Bone marrow (tissue), 2 donors: ENCODE measurements around the gene SGTB.
"Not testable (repeated sequence)": the region's sequence is repeated elsewhere in the genome, so short reads cannot be mapped to it uniquely, and the experiment has no call there.

Source experiments
- DNase-seq, 2 donors: peaks; one replicate each; lab custom pipeline; 2025; lab: John Stamatoyannopoulos, UW

SGTB gene

DNA sequence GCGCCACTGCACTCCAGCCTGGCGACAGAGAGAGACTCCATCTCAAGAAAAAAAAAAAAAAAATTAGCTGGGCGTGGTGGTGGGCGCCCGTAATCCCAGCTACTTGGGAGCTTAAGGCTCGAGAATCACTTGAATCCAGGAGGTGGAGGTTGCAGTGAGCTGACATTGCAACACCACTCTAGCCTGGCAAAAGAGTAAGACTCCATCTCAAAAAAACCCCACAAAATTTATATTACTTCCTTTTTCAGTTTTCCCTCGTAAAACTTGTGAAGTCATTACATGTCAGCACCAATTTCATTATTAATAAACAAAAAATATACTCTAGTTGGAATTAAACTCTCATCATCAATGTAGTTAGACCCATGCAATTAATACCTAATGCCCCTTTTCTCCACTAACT is 53.2 kb downstream of the SGTB start:
- no peak for DNase-seq

DNA sequence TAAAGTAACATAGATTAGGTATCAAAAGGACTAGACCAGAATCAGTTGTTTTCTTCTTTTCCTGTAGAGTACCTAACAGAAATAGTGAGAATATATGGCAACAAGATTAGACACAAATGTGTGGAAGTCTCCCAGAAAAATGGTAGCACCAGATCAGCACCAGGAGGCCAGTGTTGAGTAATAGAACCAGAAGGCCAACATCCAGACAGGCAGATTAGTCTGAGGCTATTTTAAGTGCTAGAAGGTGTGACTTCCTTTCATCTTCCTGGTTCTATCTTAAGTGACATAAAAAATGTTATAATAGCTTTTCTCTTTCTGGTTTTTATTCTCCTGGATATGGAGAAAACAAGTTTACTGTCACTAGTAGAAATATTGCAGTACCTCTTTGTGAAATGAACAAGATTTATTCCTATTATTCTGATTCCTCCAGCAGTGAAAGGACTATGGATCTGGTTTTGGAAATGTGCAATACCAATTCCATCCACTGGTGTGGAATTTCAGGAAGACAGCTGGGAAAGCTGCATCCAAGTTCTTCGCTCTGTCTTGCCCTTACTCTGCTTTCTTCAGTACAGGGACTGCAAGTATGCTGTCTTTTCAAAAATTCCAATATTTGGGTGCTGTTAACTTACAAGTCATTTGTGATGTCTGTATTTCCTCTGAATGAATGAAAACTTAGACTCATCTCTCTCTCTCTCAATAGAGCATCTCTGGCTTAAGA is 57.9 kb downstream of the SGTB start:
- no peak for DNase-seq

GRCh38 chr5:65654713-65655112 is 67.2 kb downstream of the SGTB start:
- no peak for DNase-seq

GRCh38 chr5:65651144-65651543 is 70.8 kb downstream of the SGTB start:
- no peak for DNase-seq

DNA sequence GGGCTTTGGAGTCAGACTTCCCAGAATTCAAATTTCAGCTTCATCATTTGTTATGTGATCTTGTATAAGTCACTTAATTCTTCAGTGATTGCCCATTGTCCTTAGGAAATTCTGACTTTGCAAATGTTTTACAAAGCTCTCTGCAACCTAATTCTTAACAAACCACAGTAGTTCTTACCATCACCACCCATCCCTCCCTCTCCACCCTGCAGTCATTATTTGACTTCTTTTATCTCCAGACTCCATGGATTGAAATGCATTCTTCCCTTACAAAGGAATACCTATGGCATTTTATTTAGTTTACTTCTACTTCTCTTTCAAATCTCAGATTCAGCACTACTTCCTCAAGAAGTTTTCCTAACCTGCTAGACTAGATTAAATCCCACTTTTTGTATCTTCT is 74.0 kb downstream of the SGTB start:
- DNase-seq = no peak

DNA sequence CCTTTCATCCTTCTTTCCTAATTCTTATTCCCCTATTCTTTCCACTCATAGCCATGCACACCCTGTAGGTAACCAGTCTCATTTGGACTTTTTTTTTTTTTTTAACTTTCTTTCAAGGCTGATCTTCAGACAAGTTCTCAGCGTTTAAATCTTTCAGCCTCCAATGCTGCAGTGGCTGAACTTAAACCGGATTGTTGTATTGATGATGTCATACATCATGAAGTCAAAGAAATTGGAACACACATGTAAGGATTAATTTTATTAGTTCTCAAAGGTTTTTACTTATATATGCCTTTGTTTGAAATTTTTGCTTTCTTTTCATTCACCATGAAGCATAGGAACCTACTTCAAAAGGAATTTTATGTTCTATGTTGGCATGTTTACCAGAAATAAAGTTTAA is 75.0 kb downstream of the SGTB start:
- DNase-seq = no peak

DNA sequence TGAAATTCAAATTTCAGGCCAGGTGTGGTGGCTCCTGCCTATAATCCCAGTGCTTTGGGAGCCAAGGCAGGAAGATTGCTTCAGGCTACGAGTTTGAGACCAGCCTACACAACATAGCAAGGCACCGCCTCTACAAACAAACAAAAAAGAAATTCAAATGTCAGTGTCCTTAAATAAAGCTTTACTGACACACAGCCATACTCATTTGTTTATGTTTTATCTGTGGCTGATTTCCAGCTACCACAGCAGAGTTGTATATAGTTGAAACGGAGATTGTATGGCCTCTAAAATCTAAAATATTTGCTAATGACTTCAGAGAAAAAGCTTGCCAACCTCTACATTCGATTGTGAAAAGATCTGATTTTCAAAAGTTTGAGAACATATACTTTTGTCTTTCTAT is 81.7 kb downstream of the SGTB start:
- DNase-seq = no peak

DNA sequence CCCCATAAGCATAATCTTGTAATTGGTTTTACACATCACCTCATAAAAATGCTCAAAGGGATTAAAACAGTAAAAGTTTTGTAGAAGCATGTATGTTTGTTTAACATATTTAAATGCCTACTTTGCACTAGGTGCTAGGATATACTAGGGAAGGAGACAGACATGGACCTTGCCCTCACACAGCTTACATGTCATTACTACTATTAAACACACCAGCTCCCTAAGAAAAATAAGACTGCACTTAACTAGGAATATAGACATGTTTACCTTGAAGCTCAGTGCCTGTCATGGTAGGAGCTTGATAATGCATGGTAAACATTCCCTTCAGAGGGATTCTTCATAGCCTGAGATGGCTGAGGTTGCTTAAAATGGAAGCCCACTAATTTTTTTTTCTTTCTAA is 90.9 kb downstream of the SGTB start:
- no peak for DNase-seq

GRCh38 chr5:65625743-65626142 is 96.2 kb downstream of the SGTB start:
- DNase-seq = no peak

GRCh38 chr5:65624571-65625555 is 97.0 kb downstream of the SGTB start, which contains the start of the genes SHLD3 and TRAPPC13:
Gene SHLD3, plus strand, starts transcription at chr5:65625027. Its CDS starts 4,561 bp downstream, at chr5:65629588.
Gene TRAPPC13, plus strand, starts transcription at chr5:65625027. Its CDS starts 34 bp downstream, at chr5:65625061.
- peak; percentile 47 to 93 for DNase-seq

DNA sequence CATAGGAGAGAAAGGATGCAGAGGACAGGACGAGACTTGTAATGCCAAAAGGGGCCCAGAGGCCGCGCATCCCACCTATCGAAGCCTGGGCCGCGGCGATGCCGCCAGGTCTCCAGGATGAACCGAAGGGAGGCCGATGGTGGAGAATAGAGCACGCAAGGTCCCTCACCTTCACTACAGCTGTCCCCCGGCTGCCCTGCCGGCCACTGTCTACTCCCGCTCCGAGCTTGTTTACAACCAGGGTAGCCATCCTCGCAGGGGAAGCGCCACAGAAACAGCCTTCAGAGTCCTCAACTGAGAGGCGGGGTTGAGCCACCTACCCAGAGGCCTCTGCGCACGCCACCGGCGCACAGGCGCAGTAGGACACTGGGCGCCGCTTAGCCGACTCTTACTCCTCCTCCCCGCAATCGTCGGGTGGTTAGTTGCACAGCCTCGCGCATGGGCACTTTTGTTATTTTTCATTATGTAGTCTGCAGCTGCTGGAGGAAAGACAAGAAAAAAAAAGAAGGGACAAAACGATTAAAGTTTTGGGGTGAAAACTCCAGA is 97.8 kb downstream of the SGTB start, which contains the start of gene TRIM23:
TRIM23 (minus strand) TSS at position 309 of the 546 bp plus-strand sequence; CDS start at position 250, 59 bp downstream.
- DNase-seq = peak; percentile 92 to 93

GRCh38 chr5:65623482-65623881 is 98.4 kb downstream of the SGTB start:
- DNase-seq = no peak

DNA sequence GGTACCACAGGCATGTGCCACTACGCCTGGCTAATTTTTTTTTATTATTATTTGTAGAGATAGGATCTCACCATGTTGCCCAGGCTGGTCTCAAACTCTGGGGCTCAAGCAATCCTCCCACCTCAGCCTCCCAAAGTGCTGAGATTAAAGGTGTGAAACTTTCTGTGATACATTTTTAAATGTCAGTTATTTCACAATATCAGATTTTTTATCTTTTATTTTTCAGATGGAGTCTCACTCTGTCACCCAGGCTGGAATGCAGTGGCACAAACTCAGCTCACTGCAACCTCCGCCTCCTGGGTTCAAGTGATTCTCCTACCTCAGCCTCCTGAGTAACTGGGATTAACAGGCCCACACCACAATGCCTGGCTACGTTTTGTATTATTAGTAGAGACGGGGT is 99.9 kb downstream of the SGTB start:
- DNase-seq = not testable (repeated sequence)

DNA sequence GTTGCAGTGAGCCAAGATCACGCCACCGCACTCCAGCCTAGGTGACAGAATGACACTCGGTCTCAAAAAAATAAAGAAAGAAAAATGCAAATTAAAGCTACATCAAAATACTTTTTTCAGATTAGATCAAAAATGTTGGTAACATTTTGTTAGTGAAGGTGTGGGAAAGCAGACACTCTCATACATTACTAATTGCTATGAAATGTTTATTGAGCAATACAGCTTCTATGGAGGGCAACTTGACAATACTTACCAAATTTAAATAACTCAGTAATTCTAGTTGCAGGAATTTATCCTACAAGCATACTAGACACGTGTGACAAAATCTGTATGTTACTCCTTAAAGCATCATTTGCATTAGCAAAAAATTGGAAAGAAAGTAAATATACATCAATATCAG is 101.9 kb downstream of the SGTB start:
- DNase-seq = no peak
